ENCODE measurements around the gene BCL11B.

- no peak for TF ChIP-seq CTCF (IDR thresholded peaks at IDR 0.05)
- TF ChIP-seq POLR2A (IDR thresholded peaks at IDR 0.05), result no peak
Observed at GRCh38 chr14:99224948-99225347, 47.0 kb downstream of the BCL11B start.
